ENCODE results near the gene ILDR2. TPM values are rescaled to one million over a fixed set of nuclear protein-coding genes. Genes with fewer than 3 reads are reported as not detected.

Gene ILDR2
- total and polyA plus RNA-seq, 10 of the 15 experiments (the other 5 are each of a cell fraction or from before 2014, with no cell fraction given) = 0.05 to 5.3 (median 1.9) TPM

DNA sequence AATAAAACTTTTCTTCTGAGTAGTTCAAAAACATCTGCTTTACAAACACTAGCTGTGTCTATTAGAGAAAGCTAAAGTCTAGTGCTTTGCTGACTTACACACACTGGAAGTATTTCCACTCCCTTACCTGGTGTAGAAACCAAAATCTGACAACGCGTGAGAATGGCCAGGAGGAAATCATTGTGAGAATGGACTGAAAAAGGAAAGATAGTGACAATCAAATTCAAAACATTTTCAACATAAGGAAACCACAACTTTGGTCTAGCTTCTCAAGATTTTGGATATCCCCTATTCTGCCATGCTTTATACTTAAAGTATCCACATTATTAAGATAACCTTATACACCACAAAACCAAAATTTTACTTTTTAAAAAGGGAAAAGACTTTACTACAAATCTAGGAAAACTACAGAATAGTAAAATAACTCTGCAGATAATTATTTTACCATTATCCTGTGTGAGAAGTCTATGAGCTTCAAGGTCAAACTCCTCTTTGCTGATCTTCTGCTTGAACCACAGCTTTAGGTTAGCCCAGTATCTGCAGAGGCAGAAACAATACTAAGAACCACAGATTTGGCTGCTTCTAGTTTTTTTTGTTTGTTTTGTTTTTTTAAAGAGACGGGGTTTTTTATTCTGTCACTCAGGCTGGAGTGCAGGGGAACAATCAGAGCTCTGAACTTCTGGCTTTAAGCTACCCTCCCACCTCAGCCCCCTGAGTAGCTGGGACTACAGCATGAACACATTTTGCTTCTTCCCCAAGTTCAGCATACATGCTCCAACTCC lies 105.8 kb downstream of the ILDR2 start:
- no peak for FAIRE-seq
- no peak overlapping the region for H3K9ac ChIP-seq (ENCODE audit: control insufficient read depth, insufficient read depth, low read length)
- in situ Hi-C loops (cut with MboI) = no loop called here
- 82% methylated on average over 3 of the region's 3 CpGs for WGBS (ENCODE audit: insufficient coverage, insufficient replicate concordance, low lambda C conversion rate, missing lambda C conversion rate)
- no peak for DNase-seq (ENCODE audit: low read depth, low spot score)
- POLR2A ChIA-PET = interaction anchor here (0.6 to 1.2 kb wide), 6 partner anchors 14 to 670 kb away, joined by 3 to 6 read pairs (median 3); partner anchors contain the start of gene POGK
- H3K4me1 ChIP-seq (ENCODE audit: control insufficient read depth, insufficient read depth, low read length) = peaks cover 13% of the 10 kb centered on the region
- intact Hi-C loops (cut with micrococcal nuclease; ENCODE audit: unreplicated experiment) = no loop called here
- no peaks in the 10 kb centered on the region for H4K20me1 ChIP-seq (ENCODE audit: control insufficient read depth, insufficient read depth)
- TF ChIP-seq, protein P1, sequence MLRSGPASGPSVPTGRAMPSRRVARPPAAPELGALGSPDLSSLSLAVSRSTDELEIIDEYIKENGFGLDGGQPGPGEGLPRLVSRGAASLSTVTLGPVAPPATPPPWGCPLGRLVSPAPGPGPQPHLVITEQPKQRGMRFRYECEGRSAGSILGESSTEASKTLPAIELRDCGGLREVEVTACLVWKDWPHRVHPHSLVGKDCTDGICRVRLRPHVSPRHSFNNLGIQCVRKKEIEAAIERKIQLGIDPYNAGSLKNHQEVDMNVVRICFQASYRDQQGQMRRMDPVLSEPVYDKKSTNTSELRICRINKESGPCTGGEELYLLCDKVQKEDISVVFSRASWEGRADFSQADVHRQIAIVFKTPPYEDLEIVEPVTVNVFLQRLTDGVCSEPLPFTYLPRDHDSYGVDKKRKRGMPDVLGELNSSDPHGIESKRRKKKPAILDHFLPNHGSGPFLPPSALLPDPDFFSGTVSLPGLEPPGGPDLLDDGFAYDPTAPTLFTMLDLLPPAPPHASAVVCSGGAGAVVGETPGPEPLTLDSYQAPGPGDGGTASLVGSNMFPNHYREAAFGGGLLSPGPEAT (IDR thresholded peaks at IDR 0.05; ENCODE audit: low read depth) = peak; percentile 43; the same call in 1 of the 2 replicates
- TF ChIP-seq, protein P2, sequence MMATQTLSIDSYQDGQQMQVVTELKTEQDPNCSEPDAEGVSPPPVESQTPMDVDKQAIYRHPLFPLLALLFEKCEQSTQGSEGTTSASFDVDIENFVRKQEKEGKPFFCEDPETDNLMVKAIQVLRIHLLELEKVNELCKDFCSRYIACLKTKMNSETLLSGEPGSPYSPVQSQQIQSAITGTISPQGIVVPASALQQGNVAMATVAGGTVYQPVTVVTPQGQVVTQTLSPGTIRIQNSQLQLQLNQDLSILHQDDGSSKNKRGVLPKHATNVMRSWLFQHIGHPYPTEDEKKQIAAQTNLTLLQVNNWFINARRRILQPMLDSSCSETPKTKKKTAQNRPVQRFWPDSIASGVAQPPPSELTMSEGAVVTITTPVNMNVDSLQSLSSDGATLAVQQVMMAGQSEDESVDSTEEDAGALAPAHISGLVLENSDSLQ (IDR thresholded peaks at IDR 0.05) = peak; percentile 76
- TF ChIP-seq, protein P3, sequence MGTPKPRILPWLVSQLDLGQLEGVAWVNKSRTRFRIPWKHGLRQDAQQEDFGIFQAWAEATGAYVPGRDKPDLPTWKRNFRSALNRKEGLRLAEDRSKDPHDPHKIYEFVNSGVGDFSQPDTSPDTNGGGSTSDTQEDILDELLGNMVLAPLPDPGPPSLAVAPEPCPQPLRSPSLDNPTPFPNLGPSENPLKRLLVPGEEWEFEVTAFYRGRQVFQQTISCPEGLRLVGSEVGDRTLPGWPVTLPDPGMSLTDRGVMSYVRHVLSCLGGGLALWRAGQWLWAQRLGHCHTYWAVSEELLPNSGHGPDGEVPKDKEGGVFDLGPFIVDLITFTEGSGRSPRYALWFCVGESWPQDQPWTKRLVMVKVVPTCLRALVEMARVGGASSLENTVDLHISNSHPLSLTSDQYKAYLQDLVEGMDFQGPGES (IDR thresholded peaks at IDR 0.05) = no peak
- TF ChIP-seq POLR2AphosphoS2 (IDR thresholded peaks at IDR 0.05; ENCODE audit: low read depth, low read length) = no peak
- no peak for TF ChIP-seq SP1 (IDR thresholded peaks at IDR 0.05; ENCODE audit: low read depth, low read length)
- peak; percentile 62; the same call in 1 of the 2 replicates for TF ChIP-seq ZNF384 (IDR thresholded peaks at IDR 0.05; ENCODE audit: borderline replicate concordance, low read depth, low read length)
- TF ChIP-seq GABPA (IDR thresholded peaks at IDR 0.05; ENCODE audit: low read depth) = no peak
- no peak for TF ChIP-seq MYB (IDR thresholded peaks at IDR 0.05; ENCODE audit: borderline replicate concordance, low read depth, low read length)
- TF ChIP-seq RUNX3 (IDR thresholded peaks at IDR 0.05; ENCODE audit: low read length) = peak; percentile 28; the same call in 1 of the 2 replicates
- H3K27ac ChIP-seq (ENCODE audit: control insufficient read depth, insufficient read depth) = peak overlapping the region; percentile 28; the same call in 1 of the 2 replicates
- peak; percentile 62 for ATAC-seq
- SMC1A ChIA-PET (ENCODE audit: uncharacterized antibody, unreplicated experiment) = interaction anchor here (0.6 to 1.3 kb wide), 5 partner anchors 12 to 191 kb away, joined by 3 to 4 read pairs (median 3); no protein-coding TSS in a partner anchor
- peaks cover 4 to 5% of the 10 kb centered on the region in 2 experiments; a peak in 3 of 4 replicates for H3K36me3 ChIP-seq (ENCODE audit: control insufficient read depth in 2 of 2, insufficient read depth in 2 of 2, low read length in 1 of 2)
- RAD21 ChIA-PET (ENCODE audit: unreplicated experiment) = interaction anchor here (0.5 to 1.8 kb wide), 4 partner anchors 24 to 351 kb away, joined by 3 to 5 read pairs (median 4); no protein-coding TSS in a partner anchor
- no peak overlapping the region for H2AFZ ChIP-seq (ENCODE audit: control insufficient read depth, low read depth, low read length)
- no TSS peak for BruUV-seq (replicated peaks)
- CTCF ChIA-PET = interaction anchor here (0.6 to 1.8 kb wide), 8 partner anchors 10 to 380 kb away, joined by 3 to 6 read pairs (median 3); no protein-coding TSS in a partner anchor
- peaks cover 42% of the 10 kb centered on the region for H3K79me2 ChIP-seq (ENCODE audit: control insufficient read depth, insufficient read depth, low read length)
- H3K4me3 ChIP-seq = no peak overlapping the region
- no peaks in the 10 kb centered on the region for H3K9me3 ChIP-seq (replicated peaks; ENCODE audit: control insufficient read depth, insufficient read depth, low read length)
- peak overlapping the region; percentile 54 for H3K4me2 ChIP-seq (ENCODE audit: control insufficient read depth, insufficient read depth)
- no peaks in the 10 kb centered on the region for H3K27me3 ChIP-seq (replicated peaks in 1 of 2; ENCODE audit: control insufficient read depth in 2 of 2, insufficient read depth in 2 of 2, low read length in 1 of 2)
